ENCODE results near the gene PLPPR4.

Gene PLPPR4

DNA sequence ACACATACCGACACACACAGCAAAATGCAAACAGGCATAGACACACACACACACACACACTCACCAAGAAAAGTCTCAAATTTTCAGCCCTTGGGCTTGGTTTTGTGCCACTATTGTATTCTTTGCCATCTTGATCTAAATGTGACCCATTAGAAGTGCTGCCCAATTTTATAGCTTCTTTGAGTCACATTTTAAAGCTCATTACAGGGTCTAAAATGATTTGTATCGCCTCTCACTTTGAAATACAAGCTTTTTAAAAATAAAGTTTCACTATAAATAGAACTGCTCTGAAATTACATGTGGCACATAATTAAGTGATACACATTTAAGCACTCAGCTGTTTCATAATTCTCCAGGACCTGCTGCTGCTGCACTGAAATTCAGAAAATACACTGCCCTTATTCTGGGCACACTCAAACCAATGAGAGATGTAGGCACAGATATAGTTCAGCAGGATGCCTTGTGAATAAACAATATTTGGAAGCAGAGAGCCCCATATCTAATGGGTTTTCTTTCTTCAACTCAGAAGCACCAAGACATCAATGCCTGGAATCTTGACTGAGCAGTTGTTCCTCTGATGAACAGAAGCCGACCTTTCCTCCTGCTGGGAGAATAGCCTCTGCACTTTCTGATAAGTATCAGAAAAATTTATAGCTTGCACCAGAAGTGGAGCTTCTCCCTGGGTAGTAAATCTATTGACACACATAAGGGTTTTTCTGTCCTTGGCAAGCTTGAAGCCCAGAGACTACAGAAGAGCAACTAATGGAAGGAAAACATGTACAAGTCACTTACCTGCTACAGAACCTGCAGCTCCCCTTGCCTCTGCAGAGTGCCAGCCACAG lies 37.0 kb upstream of the PLPPR4 start:
- H3K27me3 Mint-ChIP-seq (ENCODE audit: low read depth, poor library complexity), result no peaks in the 10 kb centered on the region
- TF ChIP-seq, protein P1, sequence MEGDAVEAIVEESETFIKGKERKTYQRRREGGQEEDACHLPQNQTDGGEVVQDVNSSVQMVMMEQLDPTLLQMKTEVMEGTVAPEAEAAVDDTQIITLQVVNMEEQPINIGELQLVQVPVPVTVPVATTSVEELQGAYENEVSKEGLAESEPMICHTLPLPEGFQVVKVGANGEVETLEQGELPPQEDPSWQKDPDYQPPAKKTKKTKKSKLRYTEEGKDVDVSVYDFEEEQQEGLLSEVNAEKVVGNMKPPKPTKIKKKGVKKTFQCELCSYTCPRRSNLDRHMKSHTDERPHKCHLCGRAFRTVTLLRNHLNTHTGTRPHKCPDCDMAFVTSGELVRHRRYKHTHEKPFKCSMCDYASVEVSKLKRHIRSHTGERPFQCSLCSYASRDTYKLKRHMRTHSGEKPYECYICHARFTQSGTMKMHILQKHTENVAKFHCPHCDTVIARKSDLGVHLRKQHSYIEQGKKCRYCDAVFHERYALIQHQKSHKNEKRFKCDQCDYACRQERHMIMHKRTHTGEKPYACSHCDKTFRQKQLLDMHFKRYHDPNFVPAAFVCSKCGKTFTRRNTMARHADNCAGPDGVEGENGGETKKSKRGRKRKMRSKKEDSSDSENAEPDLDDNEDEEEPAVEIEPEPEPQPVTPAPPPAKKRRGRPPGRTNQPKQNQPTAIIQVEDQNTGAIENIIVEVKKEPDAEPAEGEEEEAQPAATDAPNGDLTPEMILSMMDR (IDR thresholded peaks at IDR 0.05), result no peak
- no peak for DNase-seq
- H3K36me3 Mint-ChIP-seq (ENCODE audit: low read depth), result no peaks in the 10 kb centered on the region
- peaks cover 4% of the 10 kb centered on the region for H3K9me3 Mint-ChIP-seq
- no peaks in the 10 kb centered on the region for H3K4me1 Mint-ChIP-seq
- no peak overlapping the region for H3K4me3 Mint-ChIP-seq
- no peak overlapping the region for H3K27ac Mint-ChIP-seq

DNA sequence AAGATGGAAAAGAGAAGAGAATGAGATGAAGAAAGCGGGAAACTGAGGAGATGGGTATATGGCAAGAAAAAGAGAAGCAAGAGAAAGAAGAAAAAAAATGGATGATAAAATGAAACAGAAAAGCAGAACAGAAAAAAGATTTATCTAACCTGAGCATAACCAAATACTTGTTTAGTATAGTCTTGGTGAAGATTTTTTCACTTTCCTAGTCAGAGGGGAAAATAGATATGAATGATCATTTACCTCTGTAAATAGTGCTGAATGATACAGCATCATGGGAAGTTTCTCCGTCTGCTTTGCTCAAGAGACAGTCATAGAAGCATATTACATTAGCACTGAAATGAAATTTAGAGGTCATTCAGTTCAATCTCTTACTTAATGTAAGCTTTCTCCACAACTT lies 36.1 kb upstream of the PLPPR4 start:
- Mint-ChIP-seq H3K27me3 (ENCODE audit: low read depth, poor library complexity) (no peaks in the 10 kb centered on the region), H3K36me3 (ENCODE audit: low read depth) (no peaks in the 10 kb centered on the region), H3K9me3 (peaks cover 4% of the 10 kb centered on the region), H3K27ac (peak overlapping the region; percentile 3), H3K4me1 (no peaks in the 10 kb centered on the region), H3K4me3 (no peak overlapping the region)
- TF ChIP-seq, protein P1 (IDR thresholded peaks at IDR 0.05), result no peak
- DNase-seq, result no peak

DNA sequence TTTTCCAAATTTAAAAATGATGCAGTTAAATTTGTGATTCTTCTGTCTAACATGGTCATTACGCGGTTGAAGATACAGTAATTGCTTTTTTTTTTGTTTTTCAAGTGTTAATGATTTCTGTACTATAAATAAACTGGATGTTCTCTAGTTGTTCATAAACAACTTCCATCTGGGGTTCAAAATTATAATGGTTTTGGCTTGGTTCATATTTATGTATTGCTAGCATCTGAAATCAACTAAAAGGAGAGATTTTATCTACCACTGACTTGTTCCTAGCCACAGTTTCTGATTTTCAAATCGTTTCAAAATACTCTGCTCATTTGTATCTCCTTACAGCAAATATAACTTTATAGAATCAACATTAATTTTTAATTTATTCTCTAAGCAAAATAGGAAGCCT lies 35.2 kb upstream of the PLPPR4 start:
- Mint-ChIP-seq H3K27me3 (ENCODE audit: low read depth, poor library complexity) (no peaks in the 10 kb centered on the region), H3K4me3 (no peak overlapping the region), H3K27ac (no peak overlapping the region), H3K36me3 (ENCODE audit: low read depth) (no peaks in the 10 kb centered on the region), H3K9me3 (peaks cover 4% of the 10 kb centered on the region), H3K4me1 (no peaks in the 10 kb centered on the region)
- no peak for DNase-seq
- TF ChIP-seq, protein P1 (IDR thresholded peaks at IDR 0.05), result no peak

DNA sequence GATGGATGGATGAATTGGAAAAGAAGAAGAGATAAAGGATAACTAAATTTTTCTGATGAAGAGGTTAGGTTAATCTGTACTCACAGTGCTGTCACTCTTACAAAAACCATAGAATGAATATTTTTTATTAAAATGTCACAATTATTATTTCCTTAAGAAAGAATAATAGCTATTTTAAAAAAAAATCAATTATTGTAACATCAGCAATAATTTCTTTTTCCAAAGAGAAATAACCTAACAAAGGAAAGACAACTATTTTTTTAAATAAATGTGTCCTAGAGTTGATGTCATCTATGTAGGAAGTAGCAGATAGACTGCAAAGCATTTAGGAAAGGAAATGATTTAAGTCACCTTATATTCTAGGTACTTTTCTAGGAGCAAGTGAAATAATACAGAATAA lies 33.6 kb upstream of the PLPPR4 start:
- Mint-ChIP-seq H3K27ac (no peak overlapping the region), H3K36me3 (ENCODE audit: low read depth) (no peaks in the 10 kb centered on the region), H3K4me3 (no peak overlapping the region), H3K9me3 (no peaks in the 10 kb centered on the region), H3K4me1 (no peaks in the 10 kb centered on the region), H3K27me3 (ENCODE audit: low read depth, poor library complexity) (no peaks in the 10 kb centered on the region)
- no peak for DNase-seq
- TF ChIP-seq, protein P1 (IDR thresholded peaks at IDR 0.05), result no peak

DNA sequence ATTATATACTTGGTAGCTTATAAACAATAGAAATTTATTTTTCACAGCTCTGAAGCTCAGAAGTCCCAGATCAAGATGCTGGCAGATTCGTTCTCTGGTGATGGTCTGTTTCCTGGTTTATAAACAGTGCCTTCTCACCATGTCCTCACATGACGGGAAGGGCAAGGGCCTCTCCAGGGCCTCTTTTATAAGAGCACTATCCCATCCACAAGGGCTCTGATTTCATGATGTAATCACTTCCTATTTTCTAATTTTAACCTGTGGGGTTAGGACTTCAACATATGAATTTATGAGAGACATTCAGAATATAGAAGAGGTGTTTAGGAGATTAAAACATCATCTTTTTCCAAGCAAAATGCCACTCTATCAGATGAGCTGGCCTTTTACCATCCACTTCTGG lies 32.1 kb upstream of the PLPPR4 start:
- Mint-ChIP-seq H3K9me3 (no peaks in the 10 kb centered on the region), H3K4me3 (no peak overlapping the region), H3K27ac (no peak overlapping the region), H3K4me1 (no peaks in the 10 kb centered on the region), H3K36me3 (ENCODE audit: low read depth) (no peaks in the 10 kb centered on the region), H3K27me3 (ENCODE audit: low read depth, poor library complexity) (no peaks in the 10 kb centered on the region)
- DNase-seq, result no peak
- TF ChIP-seq, protein P1 (IDR thresholded peaks at IDR 0.05), result no peak

DNA sequence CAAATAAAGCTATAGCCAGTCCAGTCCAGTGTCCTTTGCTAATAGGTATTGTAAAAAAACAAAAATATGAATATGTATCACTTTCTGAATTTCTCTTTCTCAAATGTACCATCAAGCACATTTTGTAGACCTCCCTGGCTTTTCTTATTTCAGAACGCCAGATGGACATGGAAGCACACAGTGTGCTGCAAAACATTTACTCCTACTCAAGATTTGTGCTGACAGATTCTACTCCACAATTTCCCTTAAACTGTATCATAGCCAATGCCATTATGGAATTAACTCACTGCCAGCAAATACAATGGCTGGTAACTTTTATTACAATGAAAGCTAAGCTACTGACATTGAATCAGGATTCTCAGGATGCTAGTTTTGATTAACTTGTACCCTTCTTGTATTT lies 30.8 kb upstream of the PLPPR4 start:
- no peak overlapping the region for H3K4me3 Mint-ChIP-seq
- TF ChIP-seq, protein P1 (IDR thresholded peaks at IDR 0.05), result no peak
- no peaks in the 10 kb centered on the region for H3K27me3 Mint-ChIP-seq (ENCODE audit: low read depth, poor library complexity)
- H3K36me3 Mint-ChIP-seq (ENCODE audit: low read depth), result no peaks in the 10 kb centered on the region
- no peak for DNase-seq
- H3K9me3 Mint-ChIP-seq, result no peaks in the 10 kb centered on the region
- no peaks in the 10 kb centered on the region for H3K4me1 Mint-ChIP-seq
- no peak overlapping the region for H3K27ac Mint-ChIP-seq

All from nephron progenitor cell (in vitro differentiated cells).